ENCODE measurements around the gene IFNA10. TPM values are rescaled to one million over a fixed set of nuclear protein-coding genes. Genes with fewer than 3 reads are reported as not detected.
A peak's percentile ranks its signal among the peaks of the same experiment; 100 is the strongest.
"Not testable (repeated sequence)": the region's sequence is repeated elsewhere in the genome, so short reads cannot be mapped to it uniquely, and the experiment has no call there.

IFNA10 gene
- total RNA-seq, 1 experiment from 2014 or later, result not detected

GRCh38 chr9:21194867-21195776, 11.8 kb downstream of the IFNA10 start:
- DNase-seq (ENCODE audit: low read depth), result peak; percentile 43

- not testable (repeated sequence) for DNase-seq (ENCODE audit: low read depth)
Measured at GRCh38 chr9:21187487-21187886, 19.5 kb downstream of the IFNA10 start, which contains the start of gene IFNA4. Gene IFNA4 (minus strand): TSS chr9:21187587. CDS start chr9:21187531, 56 bp downstream.

DNA sequence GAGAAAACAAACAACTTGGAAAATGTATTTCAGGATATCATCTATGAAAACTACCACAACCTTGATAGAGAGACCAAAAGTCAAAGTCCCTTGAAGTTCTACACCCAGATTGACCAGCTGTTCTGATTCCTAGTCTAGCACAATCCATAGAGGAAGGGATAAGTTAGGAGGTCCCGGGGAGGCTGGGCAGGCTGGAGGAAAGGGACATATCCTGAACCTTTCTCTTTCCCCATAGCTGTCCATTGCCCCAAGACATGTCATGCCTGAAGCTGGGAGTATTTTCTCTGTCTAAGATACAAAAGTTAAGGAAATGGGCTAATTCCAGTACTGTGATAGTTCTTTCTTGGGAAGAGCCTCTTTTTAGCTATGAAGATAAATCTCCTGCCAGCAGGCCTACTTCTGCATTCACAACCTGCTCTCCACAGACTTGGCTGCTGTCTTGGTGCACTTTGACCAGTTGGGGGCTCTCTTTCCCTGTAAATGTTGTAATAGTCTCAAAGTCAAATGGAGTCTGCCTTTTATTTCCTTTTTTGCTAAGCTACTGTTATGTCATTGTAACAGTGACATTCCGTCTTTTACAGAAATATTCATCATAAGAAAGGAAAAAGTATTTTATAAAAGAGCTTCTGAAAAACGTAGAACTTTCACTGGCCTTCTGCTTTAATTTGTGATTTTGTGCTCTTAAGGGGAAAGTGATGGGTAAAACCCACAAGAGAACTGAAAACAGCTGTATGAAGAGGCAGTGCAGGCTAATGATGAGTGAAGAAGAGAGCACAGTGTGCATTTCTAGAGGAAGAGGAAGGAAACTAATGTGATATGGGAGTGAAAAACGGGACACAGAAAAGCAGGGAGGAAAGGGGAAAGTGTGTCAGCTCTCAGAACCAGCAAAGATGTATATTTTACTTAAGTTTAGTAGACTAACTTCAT, 23.9 kb downstream of the IFNA10 start:
- peak; percentile 22 for DNase-seq (ENCODE audit: low read depth)

GRCh38 chr9:21174671-21175070, 32.3 kb downstream of the IFNA10 start:
- DNase-seq (ENCODE audit: low read depth), result peak; percentile 7

- DNase-seq (ENCODE audit: low read depth), result no peak
Measured at GRCh38 chr9:21172156-21172555, 34.8 kb downstream of the IFNA10 start.

DNA sequence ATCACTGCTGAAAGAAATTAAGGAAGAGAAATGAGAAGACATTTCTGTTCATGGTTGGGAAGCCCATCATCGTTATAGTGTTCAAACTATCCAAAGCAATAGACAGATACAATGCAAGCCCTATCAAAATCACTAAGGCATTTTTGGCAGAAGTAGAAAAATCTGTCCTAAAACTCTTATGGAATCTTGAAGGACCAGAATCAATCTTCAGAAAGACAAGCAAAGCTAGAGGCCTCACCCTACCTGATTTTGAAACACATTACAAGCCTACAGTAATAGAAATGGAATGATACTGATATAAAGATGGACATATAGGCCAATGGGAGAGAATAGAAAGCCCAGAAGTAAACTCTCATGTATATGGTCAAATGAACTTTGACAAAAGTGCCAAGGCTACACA, 35.6 kb downstream of the IFNA10 start:
- DNase-seq (ENCODE audit: low read depth), result no peak

GRCh38 chr9:21166560-21166959, 40.4 kb downstream of the IFNA10 start, which contains the start of gene IFNA21:
Gene IFNA21 (minus strand): TSS chr9:21166660. CDS start chr9:21166612, 48 bp downstream.
- not testable (repeated sequence) for DNase-seq (ENCODE audit: low read depth)

GRCh38 chr9:21165516-21165915, 41.4 kb downstream of the IFNA10 start:
- DNase-seq (ENCODE audit: low read depth), result no peak

DNA sequence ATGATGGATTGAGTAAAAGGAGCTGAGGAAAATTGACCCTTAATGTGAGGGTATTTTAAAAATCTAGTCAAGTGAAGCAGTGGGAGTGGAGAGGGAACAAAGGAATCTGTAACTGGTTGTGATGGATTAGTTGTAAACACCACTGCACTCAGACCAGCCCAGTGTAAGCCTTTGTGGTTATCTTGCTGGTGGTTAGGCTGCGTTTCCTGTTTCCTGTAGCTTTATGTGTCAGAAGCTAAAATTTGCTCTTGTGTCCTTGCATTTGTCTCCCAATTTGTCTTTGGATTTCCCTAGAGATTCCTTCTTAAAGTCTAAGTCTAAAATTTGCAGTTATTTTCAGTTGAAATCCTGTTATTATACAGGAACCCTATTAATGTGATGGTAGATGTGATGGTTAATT, 46.8 kb downstream of the IFNA10 start:
- peak; percentile 67 for DNase-seq (ENCODE audit: low read depth)

Other genes with a start within 250 kb of the IFNA10 start
- 4.1 TPM in 2 replicates for gene HACD4, start 175.5 kb downstream of the IFNA10 start, total RNA-seq (2014; rRNA removed; shearing (Covaris generic))
- gene IFNB1, start 129.2 kb downstream of the IFNA10 start, total RNA-seq (2014; rRNA removed; shearing (Covaris generic)), result 0.52 TPM in 1 of 2 replicates, not detected in the other
- not detected in 2 replicates for gene IFNW1, start 65.3 kb downstream of the IFNA10 start, total RNA-seq (2014; rRNA removed; shearing (Covaris generic))
- gene IFNA21, start 40.5 kb downstream of the IFNA10 start, total RNA-seq (2014; rRNA removed; shearing (Covaris generic)), result not detected in 2 replicates
- gene IFNA4, start 19.6 kb downstream of the IFNA10 start, total RNA-seq (2014; rRNA removed; shearing (Covaris generic)), result not detected in 2 replicates
- gene IFNA7, start 4.9 kb downstream of the IFNA10 start, total RNA-seq (2014; rRNA removed; shearing (Covaris generic)), result not detected in 2 replicates
- gene IFNA16, start 10.2 kb upstream of the IFNA10 start, total RNA-seq (2014; rRNA removed; shearing (Covaris generic)), result not detected in 2 replicates
- gene IFNA17, start 21.1 kb upstream of the IFNA10 start, total RNA-seq (2014; rRNA removed; shearing (Covaris generic)), result not detected in 2 replicates
- not detected in 2 replicates for gene IFNA14, start 32.9 kb upstream of the IFNA10 start, total RNA-seq (2014; rRNA removed; shearing (Covaris generic))
- gene IFNA5, start 98.2 kb upstream of the IFNA10 start, total RNA-seq (2014; rRNA removed; shearing (Covaris generic)), result not detected in 2 replicates
- gene KLHL9, start 128.3 kb upstream of the IFNA10 start, total RNA-seq (2014; rRNA removed; shearing (Covaris generic)), result 15.9 and 24.5 TPM in 2 replicates
- gene IFNA6, start 143.7 kb upstream of the IFNA10 start, total RNA-seq (2014; rRNA removed; shearing (Covaris generic)), result not detected in 2 replicates
- not detected in 2 replicates for gene IFNA13, start 160.9 kb upstream of the IFNA10 start, total RNA-seq (2014; rRNA removed; shearing (Covaris generic))
- gene IFNA2, start 178.3 kb upstream of the IFNA10 start, total RNA-seq (2014; rRNA removed; shearing (Covaris generic)), result not detected in 2 replicates
- gene IFNA8, start 202.0 kb upstream of the IFNA10 start, total RNA-seq (2014; rRNA removed; shearing (Covaris generic)), result not detected in 2 replicates
- not detected in 2 replicates for gene IFNA1, start 233.3 kb upstream of the IFNA10 start, total RNA-seq (2014; rRNA removed; shearing (Covaris generic))

Measured in M059J (cell line).